Stimulated activated CD4-positive, alpha-beta T cell treated with anti-CD3 and anti-CD28 coated beads, Interleukin-4, amount 100 ng/mL, for 24 hours (primary cell): ENCODE results near the gene ZSCAN30.

Experiments used
- DNase-seq: peaks from one replicate; pipeline ENCODE4 v3.0.0-alpha.2; 2020

Gene ZSCAN30

GRCh38 chr18:35290094-35290735 lies at the start of gene ZSCAN30:
Gene ZSCAN30 (minus strand): TSS chr18:35290229. CDS start chr18:35264352, 25,877 bp downstream.
- peak; percentile 96 for DNase-seq

GRCh38 chr18:35337286-35337685 lies 47.3 kb upstream of the ZSCAN30 start:
- no peak for DNase-seq

DNA sequence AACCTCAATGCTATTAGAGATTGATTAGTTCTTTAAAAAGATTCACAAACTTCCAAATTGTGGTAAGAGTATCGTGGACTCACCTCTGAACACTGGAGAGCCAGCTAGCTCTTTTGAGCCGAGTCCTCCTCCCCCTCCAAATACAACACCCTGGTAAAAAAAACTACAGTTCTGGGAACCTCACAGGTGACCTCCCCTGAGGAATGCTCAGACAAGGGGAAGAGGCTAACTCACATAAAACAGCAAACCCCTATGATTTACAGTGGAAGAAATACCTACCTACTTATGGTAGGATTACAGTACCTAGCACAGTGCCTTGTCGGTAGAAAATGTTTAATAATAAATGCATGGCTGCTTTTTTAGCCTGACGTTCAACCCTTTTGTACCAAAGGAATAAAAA lies 45.8 kb upstream of the ZSCAN30 start:
- no peak for DNase-seq

- DNase-seq = no peak
Observed at GRCh38 chr18:35334821-35335220, 44.8 kb upstream of the ZSCAN30 start.

GRCh38 chr18:35334212-35334611 lies 44.2 kb upstream of the ZSCAN30 start:
- DNase-seq = no peak

DNA sequence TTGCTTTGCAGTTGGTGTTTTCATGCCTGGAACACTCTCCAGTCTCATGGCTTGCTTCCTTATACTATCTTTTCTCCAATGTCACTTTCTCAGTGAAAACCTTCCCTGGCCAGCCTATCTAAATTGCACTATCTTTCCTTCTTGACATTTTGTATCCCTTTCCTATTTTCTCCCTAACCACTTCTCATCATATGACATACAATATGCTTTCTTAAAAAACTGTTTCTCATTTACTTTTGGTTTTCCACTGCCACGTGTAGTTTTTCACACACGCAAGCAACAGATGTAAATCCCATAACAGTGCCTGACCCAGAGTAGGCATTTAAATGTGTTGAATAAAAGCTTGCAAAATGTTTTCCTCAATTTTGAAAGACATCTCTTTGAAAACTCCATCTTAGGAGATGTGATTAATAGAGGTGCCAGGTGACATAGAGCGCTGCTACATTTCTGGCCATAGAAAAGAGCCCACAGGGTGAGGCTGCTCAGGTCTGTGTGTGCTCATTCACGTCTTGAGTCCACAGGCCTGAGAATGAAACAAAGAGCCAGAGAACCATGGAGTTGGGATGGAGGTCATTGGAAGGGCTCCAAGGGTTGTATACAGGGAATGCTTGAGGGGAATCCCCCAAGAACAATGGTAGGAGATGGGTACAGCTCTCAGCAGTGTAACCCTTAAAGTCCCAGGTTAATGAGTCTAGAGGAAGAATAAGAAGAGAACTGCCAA lies 41.5 kb upstream of the ZSCAN30 start:
- no peak for DNase-seq

DNA sequence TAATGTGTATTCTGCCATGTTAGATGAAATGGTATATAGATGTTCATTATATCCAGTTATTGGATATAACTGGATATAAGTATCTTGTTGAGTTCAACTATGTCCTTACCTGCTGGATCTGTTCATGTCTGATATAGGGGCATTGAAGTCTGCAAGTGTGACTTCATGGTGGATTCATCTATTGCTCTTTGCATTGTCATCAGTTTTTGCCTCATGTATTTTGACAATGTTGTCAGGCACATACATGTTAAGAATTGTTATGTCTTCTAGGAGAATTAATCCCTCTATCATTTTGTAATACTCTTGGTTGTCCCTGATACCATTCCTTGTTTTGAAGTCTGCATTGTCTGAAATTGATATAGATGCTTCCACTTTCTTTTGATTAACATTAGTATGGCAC lies 38.8 kb upstream of the ZSCAN30 start:
- DNase-seq = no peak

- no peak for DNase-seq
Observed at GRCh38 chr18:35326695-35327387, 36.8 kb upstream of the ZSCAN30 start.

- no peak for DNase-seq
Observed at GRCh38 chr18:35324926-35325655, 35.1 kb upstream of the ZSCAN30 start.

DNA sequence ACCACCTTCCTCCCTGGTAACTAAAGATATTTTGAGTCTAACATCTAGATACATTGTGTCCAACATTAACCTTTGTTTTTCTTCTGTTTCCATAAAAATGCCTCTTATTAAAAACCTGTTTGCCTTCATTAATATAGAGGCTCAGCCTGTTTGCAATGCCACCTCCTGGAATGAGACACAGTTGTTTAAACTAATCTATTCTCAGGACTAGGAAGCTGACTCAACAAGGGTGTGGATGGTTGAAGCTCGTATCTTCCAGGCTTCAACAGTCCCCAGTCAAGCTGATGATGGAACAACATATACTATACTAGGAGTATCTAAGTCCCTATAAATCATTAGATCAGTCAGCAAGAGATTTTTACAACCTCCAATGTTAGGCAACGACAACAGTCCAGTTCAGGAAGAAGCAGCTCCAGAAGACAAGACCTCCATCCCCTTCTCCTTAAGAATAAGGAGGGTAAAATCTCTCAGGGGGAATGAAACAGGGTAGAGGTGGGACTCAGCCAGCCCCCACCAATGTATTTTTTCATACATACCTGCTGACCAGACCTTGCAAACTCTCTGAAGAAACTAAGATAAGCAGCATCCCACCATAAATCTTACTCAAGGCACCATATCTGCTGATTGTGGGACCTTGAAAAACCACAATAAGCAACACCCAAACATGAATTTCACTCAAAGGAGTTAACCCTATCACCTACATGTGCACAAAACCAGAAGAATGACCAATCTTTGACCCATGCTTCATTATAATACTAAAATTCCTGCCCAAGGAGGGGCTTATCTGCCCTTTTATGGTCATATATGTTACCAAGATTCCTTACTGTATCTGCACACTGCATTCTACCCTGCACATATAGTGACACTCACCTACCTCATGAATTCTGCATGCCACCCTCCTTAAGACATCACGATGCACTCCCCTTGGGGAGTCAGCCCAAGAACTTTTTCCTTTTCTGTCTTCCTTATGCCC lies 32.7 kb upstream of the ZSCAN30 start:
- DNase-seq = no peak

DNA sequence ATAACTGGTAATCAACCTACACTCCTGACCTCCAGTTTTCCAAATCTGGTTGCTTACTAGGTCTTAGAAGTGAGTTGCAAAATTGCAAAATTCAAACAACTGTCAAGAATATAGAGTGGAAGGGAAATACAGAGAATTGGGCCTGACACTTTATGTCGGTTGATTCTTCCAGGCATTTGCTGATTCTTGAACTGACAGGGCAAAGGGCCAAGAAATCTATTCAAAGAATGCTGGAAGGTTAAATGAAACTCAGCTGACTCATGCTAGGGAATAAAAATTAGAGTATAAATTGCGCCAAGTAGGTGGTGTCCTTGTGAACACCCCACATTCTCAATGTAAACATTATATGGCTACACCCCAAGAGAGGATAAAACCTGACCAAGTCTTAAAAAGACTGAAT lies 21.5 kb upstream of the ZSCAN30 start:
- no peak for DNase-seq

DNA sequence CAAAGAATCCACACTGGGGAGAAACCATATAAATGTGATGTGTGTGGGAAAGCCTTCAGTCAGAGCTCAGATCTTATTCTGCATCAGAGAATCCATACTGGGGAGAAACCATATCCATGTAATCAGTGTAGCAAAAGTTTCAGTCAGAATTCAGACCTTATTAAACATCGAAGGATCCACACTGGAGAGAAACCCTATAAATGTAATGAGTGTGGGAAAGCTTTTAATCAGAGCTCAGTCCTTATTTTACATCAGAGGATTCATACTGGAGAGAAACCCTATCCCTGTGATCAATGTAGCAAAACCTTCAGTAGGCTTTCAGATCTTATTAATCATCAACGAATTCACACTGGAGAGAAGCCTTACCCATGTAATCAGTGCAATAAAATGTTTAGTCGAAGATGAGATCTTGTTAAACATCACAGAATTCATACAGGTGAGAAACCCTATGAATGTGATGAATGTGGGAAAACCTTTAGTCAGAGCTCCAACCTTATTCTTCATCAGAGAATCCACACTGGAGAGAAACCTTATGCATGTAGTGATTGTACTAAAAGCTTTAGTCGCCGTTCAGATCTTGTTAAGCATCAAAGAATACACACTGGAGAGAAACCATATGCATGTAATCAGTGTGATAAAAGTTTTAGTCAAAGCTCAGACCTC lies 16.7 kb upstream of the ZSCAN30 start:
- no peak for DNase-seq

- no peak for DNase-seq
Observed at GRCh38 chr18:35303610-35304009, 13.6 kb upstream of the ZSCAN30 start.

DNA sequence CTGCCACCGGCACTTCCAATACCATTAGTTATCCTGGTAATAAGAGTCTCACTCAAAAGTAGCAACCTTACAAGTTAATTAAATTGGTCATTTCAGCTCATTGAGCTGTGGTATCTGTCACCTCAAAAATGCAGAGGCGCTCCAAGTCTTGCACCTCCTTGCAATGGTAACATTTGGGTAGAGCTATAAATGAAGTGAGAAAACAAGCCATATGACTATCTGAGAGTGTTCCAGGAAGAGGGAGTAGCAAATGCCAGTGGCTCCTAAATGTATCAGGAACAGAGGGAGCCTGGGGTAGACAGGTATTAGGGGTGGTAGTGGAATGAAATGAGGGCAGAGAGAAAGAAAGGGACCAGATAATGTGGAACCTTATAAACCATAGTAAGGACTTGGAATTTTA lies 6.0 kb upstream of the ZSCAN30 start:
- DNase-seq = no peak

- no peak for DNase-seq
Observed at GRCh38 chr18:35291166-35291565, 1.1 kb upstream of the ZSCAN30 start.

DNA sequence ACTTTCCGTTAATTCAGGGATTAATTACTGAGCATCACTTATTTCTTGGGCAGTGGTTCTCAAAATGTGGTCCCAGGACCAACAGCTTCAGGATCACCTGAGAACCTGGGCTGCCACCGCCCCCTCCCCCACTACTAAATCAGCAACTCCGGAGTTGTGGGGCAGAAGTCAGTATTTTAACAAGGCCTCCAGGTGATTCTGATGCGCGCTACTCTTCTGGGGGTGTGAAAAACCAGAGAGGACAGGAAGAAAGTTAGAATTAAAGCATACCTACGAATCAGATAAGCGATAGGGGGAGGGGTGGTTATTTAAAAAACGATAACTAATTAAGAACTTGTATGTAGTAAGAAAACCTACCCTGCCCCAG lies 319 bp downstream of the ZSCAN30 start:
- peak; percentile 17 for DNase-seq

DNA sequence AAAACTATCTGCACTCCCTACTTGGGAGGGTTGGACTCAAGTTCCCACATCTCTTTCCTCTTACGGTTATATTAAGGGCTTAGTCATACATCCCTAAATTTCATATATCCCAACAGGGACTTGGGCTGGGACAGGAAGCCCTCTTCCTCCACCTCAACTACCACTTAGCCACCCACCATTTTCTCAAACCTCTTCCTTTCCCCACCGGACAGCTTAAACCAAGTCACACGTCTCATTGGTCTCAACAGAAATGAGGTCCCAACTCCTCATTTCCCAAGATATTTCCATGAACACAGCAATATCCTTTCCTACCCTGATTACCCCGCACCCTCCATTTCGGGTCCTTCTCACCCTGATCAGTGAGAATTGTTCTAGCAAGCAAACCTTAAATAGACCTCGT lies 736 bp downstream of the ZSCAN30 start:
- no peak for DNase-seq

- DNase-seq = no peak
Observed at GRCh38 chr18:35284841-35285240, 5.2 kb downstream of the ZSCAN30 start.

DNA sequence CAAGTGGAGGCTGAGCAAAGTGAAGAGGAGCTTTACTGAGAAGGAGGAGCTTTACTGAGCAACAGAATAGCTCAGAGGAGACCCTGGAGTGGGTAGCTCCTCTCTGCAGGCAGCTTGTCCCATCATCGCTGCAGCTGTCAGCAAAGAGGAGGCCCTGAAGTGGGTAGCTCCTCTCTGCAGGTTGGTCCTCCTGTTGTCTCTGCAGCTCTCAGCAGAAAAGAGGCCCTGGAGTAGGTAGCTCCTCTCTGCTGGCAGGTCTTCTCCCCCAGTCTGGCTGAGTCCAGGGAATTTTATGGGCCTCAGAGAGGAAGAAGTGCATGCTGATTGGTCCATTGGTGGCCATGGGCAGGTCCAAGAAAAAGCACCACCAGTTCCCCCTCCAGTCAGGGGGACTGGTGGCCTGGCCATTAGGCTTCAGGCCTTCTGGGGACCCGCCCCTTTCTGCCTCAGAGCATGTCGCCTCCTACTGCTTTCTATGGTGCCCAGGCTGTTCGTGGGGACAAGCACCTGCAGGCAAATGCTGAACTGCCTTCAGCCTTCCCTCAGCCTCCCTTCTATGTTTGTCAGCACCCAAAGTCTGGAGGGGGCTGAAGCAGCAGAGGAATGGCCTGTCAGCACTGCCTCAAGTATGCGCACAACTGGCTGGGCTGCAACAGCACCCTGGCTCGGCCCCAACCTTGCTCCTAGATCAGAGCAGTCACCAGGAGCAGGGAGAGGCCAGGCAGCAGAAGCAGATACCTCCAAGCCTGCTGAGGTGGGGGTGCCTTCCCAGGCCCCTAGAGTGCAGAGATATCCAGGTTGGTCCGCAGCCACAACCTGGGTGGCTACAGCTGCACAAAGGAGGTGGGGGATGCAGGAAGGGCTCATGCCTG lies 5.9 kb downstream of the ZSCAN30 start:
- no peak for DNase-seq

- DNase-seq = no peak
Observed at GRCh38 chr18:35282353-35282752, 7.7 kb downstream of the ZSCAN30 start.

DNA sequence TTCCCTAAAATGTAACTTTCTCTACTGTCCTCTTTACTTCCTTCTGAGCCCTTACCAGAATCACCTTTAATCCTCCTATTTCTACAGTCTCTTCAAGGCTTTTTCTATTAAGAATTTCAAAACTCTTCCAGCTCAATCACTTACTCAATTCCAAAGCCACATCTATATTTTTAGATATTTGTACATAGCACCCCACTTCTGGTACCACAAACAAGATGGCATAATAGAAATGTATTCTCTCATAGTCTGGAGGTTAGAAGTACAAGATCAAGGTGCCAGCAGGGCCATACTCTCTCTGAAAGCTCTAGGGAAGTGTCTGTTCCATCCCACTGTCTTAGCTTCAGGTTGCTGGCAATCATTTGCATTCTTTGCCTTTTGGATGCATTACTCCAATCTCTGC lies 11.1 kb downstream of the ZSCAN30 start:
- no peak for DNase-seq
